Fibroblast of gingiva (primary cell): ENCODE results near the gene GPA33.
"Not testable (repeated sequence)": the region's sequence is repeated elsewhere in the genome, so short reads cannot be mapped to it uniquely, and the experiment has no call there.

Experiments used
- DNase-seq: peaks from one replicate; pipeline ENCODE4 v3.0.0-alpha.2; 2011; ENCODE audit warnings: low read depth

The GPA33 gene

GRCh38 chr1:167056529-167057231 is 33.5 kb downstream of the GPA33 start:
- no peak for DNase-seq

GRCh38 chr1:167054946-167055630 is 35.1 kb downstream of the GPA33 start:
- no peak for DNase-seq

- DNase-seq, result no peak
Measured at GRCh38 chr1:167054531-167054930, 35.6 kb downstream of the GPA33 start.

GRCh38 chr1:167052389-167052788 is 37.8 kb downstream of the GPA33 start:
- DNase-seq, result no peak

GRCh38 chr1:167051907-167052306 is 38.3 kb downstream of the GPA33 start:
- DNase-seq, result no peak

GRCh38 chr1:167043752-167044488 is 46.3 kb downstream of the GPA33 start:
- DNase-seq, result no peak

GRCh38 chr1:167033646-167034045 is 56.5 kb downstream of the GPA33 start:
- DNase-seq, result no peak

GRCh38 chr1:167029553-167029952 is 60.6 kb downstream of the GPA33 start:
- DNase-seq, result not testable (repeated sequence)

- DNase-seq, result no peak
Measured at GRCh38 chr1:167022384-167022783, 67.8 kb downstream of the GPA33 start.

- DNase-seq, result no peak
Measured at GRCh38 chr1:167016100-167016750, 74.0 kb downstream of the GPA33 start.

- no peak for DNase-seq
Measured at GRCh38 chr1:167013108-167013929, 76.9 kb downstream of the GPA33 start.

- DNase-seq, result no peak
Measured at GRCh38 chr1:167012570-167012969, 77.6 kb downstream of the GPA33 start.

- no peak for DNase-seq
Measured at GRCh38 chr1:167011560-167012191, 78.5 kb downstream of the GPA33 start.

GRCh38 chr1:167003711-167004110 is 86.5 kb downstream of the GPA33 start:
- no peak for DNase-seq
